OCI-LY1 (cell line): Measurements from ENCODE around the gene RASAL3.

ENCODE experiments used
- CTCF ChIP-seq: fragments of 200-600 bp; sonication (generic), shearing (Covaris generic); IDR thresholded peaks from 2 replicates; pipeline ENCODE4 v1.5.1; 2017; ENCODE audit warnings: mild to moderate bottlenecking, antibody characterized with exemption, low read length, moderate library complexity, mixed read lengths
- EZH2 ChIP-seq: fragments of 200-600 bp; sonication (generic), shearing (Covaris generic); IDR thresholded peaks from 2 replicates; pipeline ENCODE4 v1.8.0; 2017; ENCODE audit warnings: borderline replicate concordance, mixed run types, mild to moderate bottlenecking, antibody characterized with exemption, low read length, moderate library complexity, mixed read lengths

DNA sequence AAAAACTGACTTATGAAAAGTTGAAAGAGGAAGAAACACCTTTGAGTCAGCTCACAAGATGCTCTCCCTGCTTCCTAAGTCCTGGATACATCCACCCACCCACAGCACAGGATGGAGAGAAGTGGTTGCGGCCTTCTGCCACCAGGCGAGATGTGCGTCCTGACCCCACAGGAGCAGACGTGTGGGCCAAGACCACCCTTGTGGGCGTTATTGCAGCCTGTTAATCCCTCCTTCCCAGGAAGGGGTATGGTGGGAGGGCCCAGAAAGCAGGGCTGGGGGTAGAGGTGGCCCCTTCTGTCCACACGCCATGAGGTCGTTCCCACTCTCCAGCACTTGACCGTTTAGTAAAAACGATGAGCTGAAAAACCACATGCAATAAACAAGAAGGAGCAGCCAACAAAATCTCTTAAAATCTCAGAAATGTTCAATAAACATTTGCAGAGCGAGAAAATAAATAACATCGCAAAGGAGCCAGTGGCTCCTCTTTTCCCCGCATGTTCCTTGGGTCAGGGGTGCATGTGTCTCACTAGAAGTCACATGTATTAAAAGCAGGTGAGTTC lies 43.1 kb downstream of the RASAL3 start:
- TF ChIP-seq CTCF (no peak), EZH2 (no peak)
